IPS-11a (cell line): ENCODE results near the gene CD99.

Experiments
- H3K4me3 ChIP-seq: one replicate; pipeline ENCODE4 v1.5.1; 2013; ENCODE audit warnings: low read depth, low read length, control low read depth

The CD99 gene

GRCh38 chrX:2697741-2698299 is 6.7 kb downstream of the CD99 start:
- H3K4me3 ChIP-seq = no peak overlapping the region

- no peak overlapping the region for H3K4me3 ChIP-seq
Observed at GRCh38 chrX:2698604-2699003, 7.5 kb downstream of the CD99 start.

- no peak overlapping the region for H3K4me3 ChIP-seq
Observed at GRCh38 chrX:2699959-2700358, 8.9 kb downstream of the CD99 start.

- no peak overlapping the region for H3K4me3 ChIP-seq
Observed at GRCh38 chrX:2700405-2701320, 9.6 kb downstream of the CD99 start.

- no peak overlapping the region for H3K4me3 ChIP-seq
Observed at GRCh38 chrX:2701600-2701999, 10.5 kb downstream of the CD99 start.

- H3K4me3 ChIP-seq = no peak overlapping the region
Observed at GRCh38 chrX:2703991-2704369, 12.9 kb downstream of the CD99 start.

- H3K4me3 ChIP-seq = no peak overlapping the region
Observed at GRCh38 chrX:2705046-2705832, 14.1 kb downstream of the CD99 start.

GRCh38 chrX:2707334-2707760 is 16.3 kb downstream of the CD99 start:
- H3K4me3 ChIP-seq = no peak overlapping the region

GRCh38 chrX:2708021-2708420 is 16.9 kb downstream of the CD99 start:
- no peak overlapping the region for H3K4me3 ChIP-seq

GRCh38 chrX:2708592-2709188 is 17.6 kb downstream of the CD99 start:
- no peak overlapping the region for H3K4me3 ChIP-seq

- no peak overlapping the region for H3K4me3 ChIP-seq
Observed at GRCh38 chrX:2709556-2709955, 18.5 kb downstream of the CD99 start.

GRCh38 chrX:2710041-2710840 is 19.1 kb downstream of the CD99 start:
- H3K4me3 ChIP-seq = no peak overlapping the region

- no peak overlapping the region for H3K4me3 ChIP-seq
Observed at GRCh38 chrX:2711441-2711840, 20.3 kb downstream of the CD99 start.

- H3K4me3 ChIP-seq = no peak overlapping the region
Observed at GRCh38 chrX:2712428-2712827, 21.3 kb downstream of the CD99 start.

GRCh38 chrX:2712890-2713840 is 22.1 kb downstream of the CD99 start:
- H3K4me3 ChIP-seq = no peak overlapping the region

- H3K4me3 ChIP-seq = no peak overlapping the region
Observed at GRCh38 chrX:2714551-2714950, 23.5 kb downstream of the CD99 start.

- H3K4me3 ChIP-seq = no peak overlapping the region
Observed at GRCh38 chrX:2715066-2715600, 24.0 kb downstream of the CD99 start.

GRCh38 chrX:2717312-2717711 is 26.2 kb downstream of the CD99 start:
- H3K4me3 ChIP-seq = no peak overlapping the region

- no peak overlapping the region for H3K4me3 ChIP-seq
Observed at GRCh38 chrX:2718821-2719220, 27.7 kb downstream of the CD99 start.
